GM18526 (cell line): ENCODE measurements around the gene FAM177B.

ENCODE experiments used
- POLR2A ChIP-seq: IDR thresholded peaks from 3 replicates; pipeline ENCODE4 v1.6.1; 2011; ENCODE audit not compliant: insufficient read length; ENCODE audit errors: extremely low read depth

Gene FAM177B

GRCh38 chr1:222732216-222733159 lies 4.5 kb upstream of the FAM177B start:
- no peak for TF ChIP-seq POLR2A

- no peak for TF ChIP-seq POLR2A
Observed at GRCh38 chr1:222734740-222735139, 2.3 kb upstream of the FAM177B start.

- TF ChIP-seq POLR2A, result no peak
Observed at GRCh38 chr1:222736470-222736869, 532 bp upstream of the FAM177B start.

- no peak for TF ChIP-seq POLR2A
Observed at GRCh38 chr1:222739465-222739864, 2.5 kb downstream of the FAM177B start.

GRCh38 chr1:222739929-222740328 lies 2.9 kb downstream of the FAM177B start:
- no peak for TF ChIP-seq POLR2A

- no peak for TF ChIP-seq POLR2A
Observed at GRCh38 chr1:222749927-222750326, 12.9 kb downstream of the FAM177B start.

GRCh38 chr1:222750651-222751050 lies 13.6 kb downstream of the FAM177B start:
- TF ChIP-seq POLR2A, result no peak

GRCh38 chr1:222751255-222751654 lies 14.3 kb downstream of the FAM177B start:
- TF ChIP-seq POLR2A, result no peak

- TF ChIP-seq POLR2A, result no peak
Observed at GRCh38 chr1:222754366-222755139, 17.6 kb downstream of the FAM177B start.

- TF ChIP-seq POLR2A, result no peak
Observed at GRCh38 chr1:222757646-222758268, 20.8 kb downstream of the FAM177B start.

- no peak for TF ChIP-seq POLR2A
Observed at GRCh38 chr1:222759451-222760035, 22.5 kb downstream of the FAM177B start.

- TF ChIP-seq POLR2A, result no peak
Observed at GRCh38 chr1:222761083-222761482, 24.1 kb downstream of the FAM177B start.

- TF ChIP-seq POLR2A, result no peak
Observed at GRCh38 chr1:222767152-222767571, 30.2 kb downstream of the FAM177B start.

- no peak for TF ChIP-seq POLR2A
Observed at GRCh38 chr1:222768592-222768991, 31.6 kb downstream of the FAM177B start.

- no peak for TF ChIP-seq POLR2A
Observed at GRCh38 chr1:222769181-222769580, 32.2 kb downstream of the FAM177B start.

- TF ChIP-seq POLR2A, result no peak
Observed at GRCh38 chr1:222769971-222770620, 33.1 kb downstream of the FAM177B start.
